HCT116 (cell line): Measurements from ENCODE around the gene HCFC1. TPM values are rescaled to one million over a fixed set of nuclear protein-coding genes. Genes with fewer than 3 reads are reported as not detected.

ENCODE experiments used
- ATAC-seq: fragments of 200-7000 bp; cut with Tn5 transposase; 2 replicates; pipeline ENCODE4 v1.9.1; 2020; ENCODE audit warnings: mild to moderate bottlenecking, moderate library complexity
- BruUV-seq: library from RNA; stranded (reverse); fragments of 400-500 nt; replicated peaks from 2 replicates; lab custom pipeline; 2021; lab: Mats Ljungman, UMichigan
- CTCF ChIA-PET: fragments of 300-600 bp; sonication (Branson Sonifier 250); formaldehyde crosslinking; loops from one replicate; lab custom pipeline; 2021; ENCODE audit warnings: antibody characterized with exemption; lab: Charles Lee
- POLR2A ChIA-PET: fragments of 300-600, 350-600 bp; sonication (Branson Sonifier 250); formaldehyde crosslinking; loops from one replicate; lab custom pipeline; 2021; ENCODE audit warnings: antibody characterized with exemption; lab: Charles Lee
- RAD21 ChIA-PET, 2 experiments: fragments of 300-600 bp; sonication (Branson Sonifier 250); formaldehyde crosslinking; loops; one replicate each; lab custom pipeline; 2023; ENCODE audit warnings: low total read pairs in 2 of 2; ENCODE audit not compliant: uncharacterized antibody in 2 of 2, unreplicated experiment in 2 of 2, low non-redundant PET in 1 of 2; lab: Charles Lee
- DNase-seq: peaks from one replicate; pipeline ENCODE4 v3.0.0-alpha.2; 2010; ENCODE audit warnings: low read depth, low spot score
- H2AFZ ChIP-seq: fragments of 200-600 bp; shearing (Covaris generic), sonication (generic); 2 replicates; pipeline ENCODE4 v1.6.1; 2017; ENCODE audit warnings: low read depth, mixed run types, mixed read lengths, antibody characterized with exemption, low read length; ENCODE audit not compliant: poor library complexity, severe bottlenecking
- H3K27ac ChIP-seq: 2 replicates; pipeline ENCODE4 v1.5.1; 2012; ENCODE audit warnings: low read depth, low read length
- H3K27me3 ChIP-seq: fragments of 200-600 bp; sonication (generic); 2 replicates; pipeline ENCODE4 v1.6.1; 2016; ENCODE audit warnings: mixed run types, low read length, mixed read lengths; ENCODE audit not compliant: insufficient read depth
- H3K36me3 ChIP-seq, 2 experiments: fragments of 200-500 bp in 1 of 2; fragments of 200-600 bp in 1 of 2; sonication (Bioruptor generic) in 1 of 2; sonication (generic) in 1 of 2; 2 replicates each; pipeline versions ENCODE4 v1.5.1 to v1.6.1; 2014 to 2016; ENCODE audit warnings: low read length in 2 of 2, inconsistent platforms in 1 of 2, mixed read lengths in 1 of 2, mixed run types in 1 of 2; ENCODE audit not compliant: insufficient read depth in 2 of 2, control insufficient read depth in 1 of 2
- H3K4me1 ChIP-seq, 2 experiments: fragments of 200-600 bp in 1 of 2; sonication (generic) in 1 of 2; 2 replicates each; pipeline versions ENCODE4 v1.5.1 to v1.6.1; 2012 to 2017; ENCODE audit warnings: low read length in 2 of 2, inconsistent platforms in 1 of 2, mild to moderate bottlenecking in 1 of 2, mixed read lengths in 1 of 2, mixed run types in 1 of 2, moderate library complexity in 1 of 2; ENCODE audit not compliant: insufficient read depth in 2 of 2, control insufficient read depth in 1 of 2
- H3K4me2 ChIP-seq: fragments of 200-600 bp; sonication (generic); 2 replicates; pipeline ENCODE4 v1.6.1; 2017; ENCODE audit warnings: mixed run types, low read length, mixed read lengths
- H3K4me3 ChIP-seq, 2 experiments: fragments of 200-600 bp in 1 of 2; sonication (generic) in 1 of 2; replicated peaks in 1 of 2; 2 replicates each; pipeline ENCODE4 v1.5.1; 2011 to 2016; ENCODE audit warnings: low read length in 2 of 2, control low read depth in 1 of 2, low read depth in 1 of 2, mild to moderate bottlenecking in 1 of 2, mixed read lengths in 1 of 2, mixed run types in 1 of 2
- H3K79me2 ChIP-seq: fragments of 200-600 bp; sonication (generic); 2 replicates; pipeline ENCODE4 v1.6.1; 2017; ENCODE audit warnings: mild to moderate bottlenecking, mixed run types, low read length, moderate library complexity, mixed read lengths; ENCODE audit not compliant: insufficient read depth
- H3K9ac ChIP-seq: fragments of 200-600 bp; sonication (generic); 2 replicates; pipeline ENCODE4 v1.6.1; 2016; ENCODE audit warnings: low read length, mixed read lengths
- H3K9me2 ChIP-seq: fragments of 200-600 bp; sonication (generic), shearing (Covaris generic); 2 replicates; pipeline ENCODE4 v1.6.1; 2017; ENCODE audit warnings: mixed run types, mild to moderate bottlenecking, moderate library complexity; ENCODE audit not compliant: insufficient read depth
- H3K9me3 ChIP-seq, 2 experiments: fragments of 200-500 bp in 1 of 2; fragments of 200-600 bp in 1 of 2; sonication (Bioruptor generic) in 1 of 2; sonication (generic) in 1 of 2; 2 replicates each; pipeline ENCODE4 v1.6.1; 2014 to 2017; ENCODE audit warnings: low read length in 2 of 2, mixed read lengths in 2 of 2, inconsistent platforms in 1 of 2, low read depth in 1 of 2, mild to moderate bottlenecking in 1 of 2, mixed run types in 1 of 2, moderate library complexity in 1 of 2; ENCODE audit not compliant: control insufficient read depth in 1 of 2, insufficient read depth in 1 of 2
- H4K20me1 ChIP-seq: fragments of 200-600 bp; sonication (generic), shearing (Covaris generic); 2 replicates; pipeline ENCODE4 v1.6.1; 2017; ENCODE audit warnings: mixed run types, mild to moderate bottlenecking, moderate library complexity; ENCODE audit not compliant: insufficient read depth
- ATF3 ChIP-seq: IDR thresholded peaks from 2 replicates; pipeline ENCODE4 v1.6.1; 2012
- CBX3 ChIP-seq: IDR thresholded peaks from 2 replicates; pipeline ENCODE4 v1.6.1; 2012; ENCODE audit warnings: low read depth
- CEBPB ChIP-seq: IDR thresholded peaks from 2 replicates; pipeline ENCODE4 v1.6.1; 2012; ENCODE audit warnings: low read depth
- CTCF ChIP-seq, 3 experiments: fragments of 200-600 bp in 1 of 3; sonication (generic) in 1 of 3; IDR thresholded peaks in 2 of 3; conservative IDR thresholded peaks in 1 of 3; 2 replicates each; pipeline ENCODE4 v1.5.1; 2012 to 2017; ENCODE audit warnings: low read depth in 2 of 3, low read length in 2 of 3, antibody characterized with exemption in 1 of 3, borderline replicate concordance in 1 of 3, control low read depth in 1 of 3, mild to moderate bottlenecking in 1 of 3, mixed read lengths in 1 of 3, mixed run types in 1 of 3, moderate library complexity in 1 of 3; ENCODE audit not compliant: insufficient read depth in 1 of 3
- EGR1 ChIP-seq: IDR thresholded peaks from 2 replicates; pipeline ENCODE4 v1.6.1; 2012; ENCODE audit warnings: low read depth
- ELF1 ChIP-seq: IDR thresholded peaks from 2 replicates; pipeline ENCODE4 v1.6.1; 2012; ENCODE audit warnings: low read depth, borderline replicate concordance
- EZH2 ChIP-seq: fragments of 200-600 bp; sonication (generic); IDR thresholded peaks from 2 replicates; pipeline ENCODE4 v1.6.1; 2017; ENCODE audit warnings: antibody characterized with exemption, mixed run types
- FOSL1 ChIP-seq: IDR thresholded peaks from 2 replicates; pipeline ENCODE4 v1.6.1; 2012; ENCODE audit warnings: low read depth
- JUND ChIP-seq: IDR thresholded peaks from 2 replicates; pipeline ENCODE4 v1.6.1; 2012
- MAX ChIP-seq: IDR thresholded peaks from 2 replicates; pipeline ENCODE4 v1.6.1; 2012
- POLR2A ChIP-seq: IDR thresholded peaks from 2 replicates; pipeline ENCODE4 v1.7.0; 2011; ENCODE audit warnings: borderline replicate concordance; ENCODE audit not compliant: insufficient read depth, insufficient read length; ENCODE audit errors: extremely low read depth
- REST ChIP-seq: IDR thresholded peaks from 2 replicates; pipeline ENCODE4 v1.6.1; 2012; ENCODE audit warnings: low read depth
- SIN3A ChIP-seq: IDR thresholded peaks from 2 replicates; pipeline ENCODE4 v1.6.1; 2012; ENCODE audit warnings: low read depth
- SP1 ChIP-seq: IDR thresholded peaks from 2 replicates; pipeline ENCODE4 v1.6.1; 2012; ENCODE audit warnings: low read depth
- SRF ChIP-seq: IDR thresholded peaks from 2 replicates; pipeline ENCODE4 v1.6.1; 2012; ENCODE audit warnings: low read depth
- TCF7L2 ChIP-seq: IDR thresholded peaks from 2 replicates; pipeline ENCODE4 v1.7.0; 2011; ENCODE audit warnings: borderline replicate concordance, inconsistent platforms; ENCODE audit not compliant: insufficient read depth, insufficient read length; ENCODE audit errors: extremely low read depth
- ZNF274 ChIP-seq: fragments of 200-500 bp; sonication (Bioruptor generic); IDR thresholded peaks from 2 replicates; pipeline ENCODE4 v1.6.1; 2014; ENCODE audit warnings: mild to moderate bottlenecking, low read depth, low read length, inconsistent platforms
- intact Hi-C: fragments of 100-400 bp; cut with micrococcal nuclease; formaldehyde crosslinking; loops from 2 replicates; pipeline ENCODE4 v1.10.0; 2022
- total RNA-seq: library from RNA; stranded (reverse); gene quantifications from one replicate; pipeline ENCODE4 v1.2.1, GENCODE V29; 2021; ENCODE audit not compliant: unreplicated experiment

The HCFC1 gene
- total RNA-seq, 1 experiment from 2014 or later = 72.8 TPM

- ChIA-PET CTCF (no interaction called here), POLR2A (no interaction called here), RAD21 (no interaction called here)
- TF ChIP-seq EGR1 (no peak), TCF7L2 (no peak), ZNF274 (no peak), CTCF (IDR thresholded peaks at IDR 0.05 in 2 of 3, conservative IDR thresholded peaks at IDR 0.05 in 1 of 3; ENCODE audit: borderline replicate concordance in 1 of 3, insufficient read depth in 1 of 3, low read depth in 2 of 3, low read length in 2 of 3) (no peak), ELF1 (no peak), POLR2A (no peak), SP1 (no peak), JUND (no peak), MAX (no peak), CBX3 (no peak), REST (no peak), FOSL1 (no peak), CEBPB (no peak), SIN3A (no peak), EZH2 (no peak), ATF3 (no peak), SRF (no peak)
- Histone ChIP-seq H3K4me1 (no peaks in the 10 kb centered on the region), H3K79me2 (peaks cover 34% of the 10 kb centered on the region), H3K9me2 (no peaks in the 10 kb centered on the region), H3K36me3 (peaks cover 10 to 15% of the 10 kb centered on the region in 2 experiments; a peak in 3 of 4 replicates), H3K27me3 (no peaks in the 10 kb centered on the region), H3K27ac (no peak overlapping the region), H3K9me3 (no peaks in the 10 kb centered on the region), H3K4me2 (no peak overlapping the region), H3K4me3 (no peak overlapping the region), H3K9ac (no peak overlapping the region), H4K20me1 (no peaks in the 10 kb centered on the region), H2AFZ (no peak overlapping the region)
- ATAC-seq (no peak), DNase-seq (no peak)
- intact Hi-C loops = no loop called here
- BruUV-seq = no TSS peak
These were observed 12.0 kb downstream of the HCFC1 start for GRCh38 chrX:153959649-153960048.
